ENCODE measurements around the gene PIGR.

PIGR gene

GRCh38 chr1:206887701-206888100 lies 58.6 kb downstream of the PIGR start:
- no peak for DNase-seq

- no peak for DNase-seq
Observed at GRCh38 chr1:206886831-206887230, 59.4 kb downstream of the PIGR start.

- DNase-seq = no peak
Observed at GRCh38 chr1:206885341-206886060, 60.8 kb downstream of the PIGR start.

DNA sequence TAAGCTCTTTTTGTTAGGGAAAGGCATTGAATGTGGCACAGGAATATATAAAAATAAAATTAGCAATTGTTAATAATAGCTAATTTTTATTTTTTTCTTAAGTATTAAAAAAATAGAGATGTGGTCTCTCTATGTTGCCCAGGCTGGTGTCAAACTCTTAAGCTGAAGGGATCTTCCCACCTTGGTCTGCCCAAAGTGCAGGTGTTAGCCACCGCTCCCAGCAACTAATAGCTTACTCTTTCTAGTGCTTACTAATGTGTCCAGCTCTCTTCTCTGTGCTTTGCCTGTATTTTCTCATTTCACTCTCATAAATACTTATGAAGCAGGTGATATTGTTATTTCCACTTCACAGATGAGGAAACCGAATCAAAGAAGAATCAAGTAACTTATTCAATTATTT lies 62.4 kb downstream of the PIGR start:
- no peak for DNase-seq

DNA sequence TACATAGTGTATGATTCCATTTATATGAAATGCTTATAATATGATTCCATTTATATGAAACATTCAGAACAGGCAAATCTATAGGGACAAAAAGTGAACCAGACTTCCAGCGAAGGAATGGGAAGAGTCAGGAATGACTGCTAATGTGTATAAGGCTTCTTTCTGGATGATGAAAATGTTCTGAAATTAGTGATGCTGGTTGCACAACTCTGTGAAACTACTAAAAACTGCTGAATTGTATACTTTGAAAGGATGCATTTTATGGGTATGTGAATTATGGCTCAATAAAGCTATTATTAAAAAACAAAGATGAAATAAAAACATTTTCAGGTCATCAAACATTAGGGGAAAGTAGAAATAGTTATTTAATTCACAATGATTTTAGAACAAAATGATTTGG lies 63.1 kb downstream of the PIGR start:
- no peak for DNase-seq

- no peak for DNase-seq
Observed at GRCh38 chr1:206882555-206882954, 63.7 kb downstream of the PIGR start.

GRCh38 chr1:206880314-206880713 lies 66.0 kb downstream of the PIGR start:
- no peak for DNase-seq

Data from NCI-H69 (cell line).